CD4-positive, alpha-beta T cell treated with Interleukin-15 for 1 hour (primary cell): ENCODE measurements around the gene CUX1.
A peak's percentile ranks its signal among the peaks of the same experiment; 100 is the strongest.
"Not testable (repeated sequence)": the region's sequence is repeated elsewhere in the genome, so short reads cannot be mapped to it uniquely, and the experiment has no call there.

Experiments
- DNase-seq: peaks from one replicate; pipeline ENCODE4 v3.0.0-alpha.2; 2020

The CUX1 gene

DNA sequence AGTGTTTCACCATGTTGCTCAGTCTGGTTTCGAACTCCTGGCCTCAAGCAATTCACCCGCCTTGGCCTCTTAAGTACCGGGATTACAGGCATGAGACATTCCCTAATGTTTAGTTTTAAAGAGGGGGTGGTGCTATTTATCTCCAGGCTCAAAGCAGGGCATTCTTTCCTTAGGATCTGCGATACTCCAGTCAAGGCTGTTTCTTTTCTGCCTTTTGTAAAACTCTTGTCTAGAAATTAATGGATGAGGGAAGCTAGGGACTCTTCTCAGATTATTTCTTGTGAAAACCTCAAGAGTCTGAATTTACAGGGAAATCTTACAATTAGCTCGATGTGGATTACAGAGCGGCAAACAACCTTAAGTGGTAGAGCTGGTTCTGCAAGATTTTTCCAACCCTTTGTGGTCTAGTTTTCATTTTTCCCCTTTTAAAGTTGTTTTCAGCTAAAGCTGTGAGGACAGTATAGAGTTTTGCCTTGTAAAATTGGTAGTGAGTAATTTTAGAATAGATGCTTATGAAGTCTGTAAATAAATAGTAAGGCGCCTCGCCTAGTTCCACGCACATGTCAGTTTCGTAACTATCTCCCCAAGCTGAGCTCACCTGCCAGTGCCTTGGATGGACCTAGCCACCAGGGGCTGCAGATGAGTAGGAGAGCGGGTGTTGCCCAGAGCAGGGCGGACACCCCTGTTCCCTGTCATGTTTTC, 53.1 kb downstream of the CUX1 start:
- DNase-seq: no peak

DNA sequence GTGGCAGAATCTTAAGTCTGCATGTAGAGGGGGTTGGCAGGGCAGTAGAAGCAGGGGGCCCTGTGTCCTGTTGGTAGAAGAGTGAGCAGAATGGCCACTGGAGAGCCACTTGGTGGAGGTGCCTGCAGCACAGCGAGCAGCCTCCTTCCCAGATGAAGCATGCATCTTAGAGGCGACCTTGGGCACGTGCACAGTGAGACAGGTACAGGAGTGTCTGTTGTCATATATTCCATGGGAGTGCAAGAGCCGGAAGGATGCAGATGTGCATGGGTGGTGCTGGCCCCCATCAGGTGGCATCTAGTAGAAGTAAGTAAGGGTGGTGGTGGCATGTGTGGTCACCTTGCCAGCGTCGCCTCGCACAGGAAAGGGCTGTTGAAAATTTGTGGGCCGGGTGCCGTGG, 53.9 kb downstream of the CUX1 start:
- no peak for DNase-seq

DNA sequence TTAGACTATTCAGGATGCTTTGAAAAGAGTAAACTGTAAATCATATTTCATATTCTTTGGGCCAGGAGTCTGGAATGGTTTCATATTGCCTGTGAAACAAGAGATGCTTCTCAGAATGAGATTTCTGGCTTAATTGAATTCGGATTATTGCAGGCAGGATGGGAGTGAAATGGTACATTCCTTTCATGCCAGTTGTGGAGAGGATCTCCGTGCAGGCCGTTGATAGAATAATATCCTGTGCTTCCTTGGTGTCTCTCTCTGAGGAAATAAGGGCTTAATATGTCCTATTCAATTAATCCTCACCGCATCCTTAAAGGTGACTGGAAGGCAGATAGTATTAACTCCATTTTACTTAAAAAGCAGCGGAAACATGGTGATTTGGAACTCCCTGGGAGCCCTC, 56.6 kb downstream of the CUX1 start:
- no peak for DNase-seq

DNA sequence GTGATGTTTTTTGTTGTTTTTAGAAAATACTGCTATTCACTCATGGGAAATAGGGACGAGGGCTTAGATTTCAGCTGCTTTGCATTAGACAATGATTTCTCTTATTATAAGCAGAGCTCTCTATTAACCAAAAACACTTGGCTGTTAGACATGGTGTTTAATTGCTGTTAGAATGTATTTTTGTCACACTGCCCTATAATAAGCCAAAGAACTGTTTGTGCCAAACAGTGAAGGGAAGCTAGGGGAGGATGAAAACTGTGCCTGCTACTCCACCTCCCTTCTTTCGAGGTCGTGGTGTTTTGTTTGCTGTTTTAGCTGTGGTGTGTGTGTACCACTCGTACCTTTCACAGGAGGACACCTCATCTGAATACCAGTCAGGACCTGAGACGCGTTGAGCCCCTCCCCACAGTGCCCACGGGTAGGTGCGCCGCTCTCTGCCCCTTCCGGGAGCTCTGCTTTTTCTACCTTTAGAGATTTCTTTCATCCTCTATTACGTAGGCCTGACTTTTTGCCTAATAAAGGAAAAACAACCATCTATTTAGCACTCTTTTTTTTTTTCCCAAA, 57.9 kb downstream of the CUX1 start:
- DNase-seq: no peak

DNA sequence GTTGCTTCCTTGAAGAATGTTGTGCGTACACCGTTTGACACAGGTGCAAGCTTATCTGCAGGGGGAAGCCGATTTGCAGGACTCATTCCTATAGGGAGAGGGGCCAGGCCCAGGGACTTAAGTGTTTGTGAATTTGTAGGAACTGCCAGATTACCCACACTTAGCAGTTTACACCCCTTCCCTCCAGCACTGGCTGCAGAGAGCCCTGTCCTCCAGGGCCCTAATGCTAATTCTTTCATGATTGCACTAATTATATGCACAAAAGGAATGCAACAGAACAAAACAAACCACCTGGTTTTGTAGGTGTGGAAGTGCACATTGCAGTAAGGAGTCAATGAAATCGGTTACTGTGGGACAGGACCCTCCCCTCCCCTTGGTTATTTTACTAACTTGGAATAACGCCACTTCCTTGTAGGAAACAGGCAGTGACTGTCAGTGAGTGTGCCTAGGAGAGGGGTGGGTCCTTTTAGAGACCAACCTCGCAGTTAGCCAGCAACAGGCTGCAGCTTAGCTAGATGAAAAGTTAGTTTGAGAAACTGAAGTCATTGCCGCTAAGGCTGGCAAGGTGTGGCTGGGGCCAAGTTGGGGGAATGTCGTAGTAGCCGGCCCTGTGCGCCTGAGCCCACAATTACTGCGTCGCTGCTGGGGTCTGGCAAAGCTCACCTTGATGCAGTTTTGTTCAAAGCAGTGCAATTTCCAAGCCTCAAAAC, 60.6 kb downstream of the CUX1 start:
- DNase-seq: no peak

DNA sequence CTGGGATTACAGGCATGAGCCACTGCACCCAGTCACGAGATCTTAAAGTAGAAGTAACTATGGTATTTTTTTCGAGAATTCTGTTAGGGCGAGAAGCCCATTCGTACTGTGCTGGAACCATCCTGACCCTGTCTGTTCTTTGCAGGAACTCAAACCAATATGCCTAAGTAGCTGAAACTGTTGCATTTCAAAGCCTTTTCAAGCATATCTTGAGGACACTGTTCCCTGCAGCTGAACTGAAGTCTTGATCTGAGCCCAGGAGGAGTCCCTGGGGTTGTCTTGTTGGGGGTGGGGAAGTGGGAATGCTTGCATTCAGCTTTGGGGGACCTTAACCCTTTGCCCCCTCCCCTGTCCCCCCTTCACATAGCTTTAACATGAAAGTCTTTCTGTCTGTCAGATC, 61.5 kb downstream of the CUX1 start:
- no peak for DNase-seq

DNA sequence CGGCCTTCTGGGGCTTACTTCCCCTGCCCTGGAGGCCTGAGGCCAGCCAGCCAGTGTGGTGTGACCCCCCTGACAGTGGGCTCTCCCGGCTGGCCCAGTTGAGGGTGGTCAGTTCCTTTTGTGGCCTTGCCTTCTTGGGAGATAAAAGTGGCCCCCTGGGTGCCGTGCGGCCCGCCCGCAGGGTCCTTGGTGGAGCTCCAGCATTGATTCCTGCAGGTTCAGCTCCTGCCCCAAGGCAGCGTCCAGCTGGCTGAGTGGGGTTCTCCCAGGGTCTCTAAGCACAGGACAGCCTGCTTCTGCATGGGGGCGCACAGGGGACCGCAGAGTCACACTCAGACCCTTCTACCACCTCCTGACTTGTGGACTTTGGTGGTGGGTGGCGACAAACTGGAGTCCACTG, 62.1 kb downstream of the CUX1 start:
- no peak for DNase-seq

DNA sequence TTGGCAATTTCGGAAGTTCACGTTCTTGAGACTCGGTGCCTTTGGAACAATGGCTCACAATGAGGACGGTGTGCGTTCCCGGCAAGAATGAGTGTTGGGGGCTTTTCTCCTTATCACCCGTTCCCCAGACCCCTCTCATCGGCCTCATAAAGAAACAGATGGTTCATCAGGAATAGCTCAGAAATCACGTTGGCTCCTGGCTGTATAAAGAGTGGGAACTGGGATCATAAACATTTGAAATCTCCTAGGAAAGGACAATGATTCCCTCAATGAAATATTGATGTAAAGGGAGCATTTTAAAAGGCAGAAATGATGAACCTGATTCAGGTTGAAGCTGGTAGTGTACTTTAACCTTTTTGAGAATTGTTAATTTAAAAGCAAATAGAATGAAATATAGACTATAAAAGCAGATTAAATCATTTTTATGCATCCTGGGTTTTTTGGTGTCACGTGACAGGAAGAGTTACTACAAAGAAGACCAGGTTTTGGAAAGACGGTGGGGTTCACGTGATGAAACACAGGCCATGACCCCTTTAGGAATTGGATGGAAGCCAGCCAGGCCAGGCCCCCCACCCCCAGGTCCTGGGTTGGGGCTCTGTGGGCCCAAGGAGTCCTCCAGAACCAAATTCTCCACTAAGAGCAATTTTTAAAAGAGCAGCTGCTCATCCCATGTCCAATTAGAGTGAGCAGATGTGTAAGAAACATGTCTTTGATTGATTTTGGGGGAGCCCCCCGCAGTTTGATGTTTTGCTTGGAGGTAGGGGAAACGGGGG, 63.0 kb downstream of the CUX1 start:
- no peak for DNase-seq

DNA sequence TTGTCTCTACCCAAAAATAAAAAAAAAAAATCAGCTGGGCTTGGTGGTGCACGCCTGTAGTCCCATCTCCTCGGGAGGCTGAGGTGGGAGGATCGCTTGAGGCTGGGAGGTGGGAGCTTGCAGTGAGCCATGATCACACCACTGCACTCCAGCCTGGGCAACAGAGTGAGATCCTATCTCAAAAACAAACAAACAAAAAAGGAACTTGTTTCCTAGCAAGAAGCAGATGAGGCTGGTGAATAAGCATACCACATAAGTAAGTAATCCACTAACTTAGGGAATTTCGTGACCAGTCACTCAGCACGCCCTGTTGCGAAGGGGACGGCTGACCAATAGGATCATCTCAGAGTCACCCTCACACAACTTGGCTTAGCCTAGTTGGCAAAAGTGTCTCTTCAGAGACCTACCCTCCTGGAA, 64.6 kb downstream of the CUX1 start:
- DNase-seq: peak; percentile 51

DNA sequence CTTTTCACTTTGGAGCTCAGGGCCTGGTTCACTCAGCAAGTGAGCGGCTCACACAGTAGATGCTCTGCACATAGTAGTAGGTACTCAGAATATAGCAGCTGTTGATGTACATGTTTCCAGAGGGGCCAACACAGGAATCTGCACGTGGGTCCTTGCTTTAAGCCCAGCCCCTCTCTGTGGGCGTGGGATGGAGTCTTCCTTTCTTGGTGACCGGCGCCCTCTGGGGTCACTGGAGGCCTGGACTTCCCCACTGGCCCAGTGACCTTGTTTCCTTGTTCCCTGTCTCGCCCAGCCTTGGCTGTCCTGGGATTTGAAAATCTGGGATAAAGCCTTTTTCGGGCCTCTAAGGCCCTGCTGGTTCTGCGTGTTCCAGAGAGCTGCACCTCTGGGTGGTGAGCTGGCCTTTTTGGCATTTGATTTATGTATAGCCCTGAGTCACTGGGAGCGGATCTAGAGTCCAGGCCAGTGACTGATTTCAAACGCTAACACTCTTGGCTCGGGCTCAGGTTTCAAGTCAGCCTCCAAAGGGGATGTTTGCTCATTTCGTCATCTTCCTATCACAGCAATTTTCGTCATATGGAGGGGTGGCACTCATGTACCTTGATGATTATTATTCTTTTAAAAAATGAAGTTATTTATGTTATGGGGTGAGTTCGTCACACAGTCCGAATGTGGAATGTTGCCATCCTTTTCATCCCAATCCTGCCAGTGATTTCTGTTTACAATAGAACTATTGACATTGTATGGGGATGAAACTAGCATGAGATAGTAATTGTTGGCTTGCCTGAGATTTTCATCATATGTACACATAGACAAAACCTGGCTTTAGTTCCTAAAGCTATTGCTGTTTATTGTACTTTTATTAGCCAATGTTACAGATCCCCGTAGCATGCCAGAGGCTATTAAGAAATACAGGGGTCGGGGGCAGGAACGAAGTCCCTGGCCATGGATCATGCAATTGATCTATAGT, 65.5 kb downstream of the CUX1 start:
- peak; percentile 58 for DNase-seq

DNA sequence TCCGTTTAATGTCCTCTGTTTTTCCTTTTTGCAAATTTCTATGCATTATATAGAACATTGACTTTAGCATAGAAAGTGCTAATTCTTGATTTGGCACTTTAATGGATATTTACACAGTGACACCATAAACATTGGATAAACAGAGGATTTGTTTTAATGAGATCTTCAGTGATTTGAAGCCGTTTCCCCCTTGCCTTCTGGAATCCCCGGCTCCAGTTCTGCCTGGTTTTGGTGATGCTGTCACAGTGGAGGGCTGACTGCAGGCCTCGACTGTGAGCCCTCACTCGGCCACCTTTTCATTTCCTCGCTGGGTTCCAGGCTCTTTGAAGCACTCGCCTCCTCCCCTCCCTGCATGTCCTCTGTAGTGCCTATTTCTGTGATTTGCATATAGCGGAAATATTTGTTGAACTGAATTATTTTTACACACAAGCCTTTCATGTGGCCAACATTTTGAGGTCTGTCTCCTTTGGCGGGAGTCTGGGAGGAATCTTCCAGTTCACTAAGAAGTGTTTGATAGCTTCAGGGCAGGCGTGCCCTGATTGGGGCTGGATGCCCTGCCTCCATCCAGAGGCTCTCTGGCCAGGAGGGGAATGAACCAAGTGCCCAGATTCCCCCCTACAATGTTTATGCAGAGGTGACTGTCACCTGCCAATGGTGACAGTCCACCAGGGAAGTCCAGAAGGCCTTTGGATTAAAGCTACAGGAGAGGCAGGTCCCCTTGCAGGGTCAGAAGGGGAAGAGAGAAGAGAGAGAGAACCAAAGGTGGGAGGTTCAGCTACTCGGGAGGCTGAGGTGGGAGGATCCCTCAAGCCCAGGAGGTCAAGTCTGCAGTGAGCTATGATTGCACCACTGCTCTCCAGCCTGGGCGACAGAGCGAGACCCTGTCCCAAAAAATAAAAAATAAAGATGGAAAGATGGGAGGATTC, 67.5 kb downstream of the CUX1 start:
- DNase-seq: no peak

DNA sequence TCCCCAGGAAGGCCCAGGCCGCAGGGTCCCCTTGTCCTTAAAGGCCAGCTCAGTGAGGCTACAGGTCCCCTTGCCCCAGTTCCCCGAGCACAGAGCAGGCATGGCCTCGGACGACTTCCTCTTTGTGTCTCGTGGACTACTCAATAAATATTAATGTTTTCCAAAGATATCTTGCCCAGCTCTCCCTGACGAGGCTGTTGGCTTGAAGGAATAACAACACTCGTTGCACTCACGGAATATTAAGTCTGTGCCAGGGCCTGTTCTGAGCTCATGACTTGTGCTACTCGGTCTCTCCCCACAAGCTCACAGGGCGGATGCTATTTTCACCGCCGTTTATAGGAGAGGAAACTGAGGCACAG, 68.2 kb downstream of the CUX1 start:
- DNase-seq: no peak

DNA sequence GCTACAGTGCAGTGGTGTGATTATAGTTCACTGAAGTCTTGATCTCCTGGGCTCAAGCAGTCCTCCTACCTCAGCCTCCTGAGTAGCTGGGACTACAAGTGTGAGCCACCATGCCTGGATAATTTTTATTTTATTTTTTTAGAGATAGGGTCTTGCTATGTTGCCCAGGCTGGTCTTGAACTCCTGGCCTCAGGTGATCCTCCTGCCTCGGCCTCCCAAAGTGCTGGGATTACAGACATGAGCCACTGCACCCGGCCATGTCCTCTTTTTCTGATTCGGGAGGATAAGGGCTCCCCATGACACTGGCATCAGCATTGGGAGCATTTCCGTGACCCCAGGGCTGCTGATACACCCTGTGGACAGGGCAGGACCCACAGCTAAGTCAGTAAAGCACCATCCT, 69.9 kb downstream of the CUX1 start:
- not testable (repeated sequence) for DNase-seq

DNA sequence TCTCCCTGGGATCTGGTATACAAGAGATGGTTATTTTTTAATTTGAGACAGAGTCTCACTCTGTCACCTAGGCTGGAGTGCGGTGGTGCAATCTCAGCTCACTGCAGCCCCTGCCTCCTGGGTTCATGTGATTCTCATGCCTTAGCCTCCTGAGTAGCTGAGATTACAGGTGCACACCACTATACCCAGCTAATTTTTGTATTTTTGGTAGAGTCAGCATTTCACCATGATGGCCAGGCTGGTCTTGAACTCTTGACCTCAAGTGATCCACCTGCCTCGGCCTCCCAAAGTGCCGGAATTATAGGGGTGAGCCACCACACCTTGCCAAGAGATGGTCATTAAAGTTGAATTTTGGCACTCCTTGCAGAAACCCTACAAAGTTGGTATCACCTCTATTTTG, 71.1 kb downstream of the CUX1 start:
- not testable (repeated sequence) for DNase-seq

DNA sequence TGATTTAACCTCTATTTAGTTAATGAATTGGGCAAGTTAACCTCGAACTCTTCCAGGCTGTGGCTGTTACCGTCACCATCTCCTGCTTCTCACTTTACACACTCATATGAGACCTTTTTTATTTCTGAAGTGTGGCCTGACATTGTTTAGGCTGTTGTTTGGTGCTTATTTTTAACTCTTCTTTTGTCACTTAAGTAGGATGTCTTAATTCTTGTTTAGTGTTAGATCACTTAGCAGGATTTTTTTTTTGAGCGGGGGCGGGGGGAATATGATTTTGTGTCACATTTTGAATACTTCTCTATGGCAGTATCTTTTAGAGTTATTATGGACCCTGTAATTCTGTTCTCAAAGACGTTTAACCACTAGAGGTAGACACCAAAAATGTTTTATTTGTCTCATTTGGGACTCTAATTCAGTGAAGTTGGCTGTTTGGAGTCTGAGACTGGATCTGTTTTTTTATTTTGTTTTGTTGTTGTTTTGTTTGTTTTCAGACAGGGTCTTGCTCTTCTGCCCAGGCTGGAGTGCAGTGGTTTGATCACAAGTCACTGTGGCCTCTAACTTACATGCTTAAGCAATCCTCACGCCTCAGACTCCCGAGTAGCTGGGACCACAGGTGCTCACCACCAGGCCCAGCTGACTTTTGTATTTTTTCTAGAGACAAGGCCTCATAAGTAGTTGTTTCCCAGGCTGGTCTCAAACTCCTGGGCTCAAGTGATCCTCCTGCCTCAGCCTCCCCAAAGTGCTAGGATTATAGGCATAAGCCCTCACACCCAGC, 73.5 kb downstream of the CUX1 start:
- no peak for DNase-seq

DNA sequence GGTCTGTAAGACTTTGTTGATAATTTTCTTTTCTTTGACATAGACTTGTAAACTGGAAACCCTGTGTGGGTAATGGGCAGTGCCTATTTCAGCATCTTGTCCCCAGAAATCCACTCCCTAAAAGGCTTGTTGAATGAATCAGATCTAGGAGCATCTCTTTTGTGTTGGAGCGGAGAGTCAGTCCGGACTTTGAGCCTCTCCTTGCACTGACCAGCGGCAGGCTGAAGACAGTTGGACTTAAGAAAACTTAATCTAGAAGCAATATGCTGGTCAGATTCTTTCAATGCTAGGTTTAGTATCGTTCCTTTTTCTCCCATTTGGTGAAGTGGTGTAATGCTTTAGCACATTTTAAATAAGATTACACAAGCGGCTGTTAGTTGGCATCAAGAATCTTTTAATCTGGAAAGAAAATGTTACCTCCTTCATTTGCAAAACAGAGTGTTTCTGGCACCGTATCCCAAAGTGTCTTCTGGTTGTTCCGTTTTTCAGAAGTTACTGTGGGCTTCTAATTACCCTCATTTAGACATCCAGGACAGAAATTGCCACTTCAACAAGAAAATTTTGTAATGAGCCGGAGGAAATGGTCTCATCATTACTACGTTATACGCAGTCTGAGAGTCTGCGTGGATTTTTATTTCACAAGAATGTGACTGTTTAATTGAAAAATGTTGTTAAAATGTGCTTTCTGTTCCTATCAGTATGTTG, 74.7 kb downstream of the CUX1 start:
- no peak for DNase-seq

DNA sequence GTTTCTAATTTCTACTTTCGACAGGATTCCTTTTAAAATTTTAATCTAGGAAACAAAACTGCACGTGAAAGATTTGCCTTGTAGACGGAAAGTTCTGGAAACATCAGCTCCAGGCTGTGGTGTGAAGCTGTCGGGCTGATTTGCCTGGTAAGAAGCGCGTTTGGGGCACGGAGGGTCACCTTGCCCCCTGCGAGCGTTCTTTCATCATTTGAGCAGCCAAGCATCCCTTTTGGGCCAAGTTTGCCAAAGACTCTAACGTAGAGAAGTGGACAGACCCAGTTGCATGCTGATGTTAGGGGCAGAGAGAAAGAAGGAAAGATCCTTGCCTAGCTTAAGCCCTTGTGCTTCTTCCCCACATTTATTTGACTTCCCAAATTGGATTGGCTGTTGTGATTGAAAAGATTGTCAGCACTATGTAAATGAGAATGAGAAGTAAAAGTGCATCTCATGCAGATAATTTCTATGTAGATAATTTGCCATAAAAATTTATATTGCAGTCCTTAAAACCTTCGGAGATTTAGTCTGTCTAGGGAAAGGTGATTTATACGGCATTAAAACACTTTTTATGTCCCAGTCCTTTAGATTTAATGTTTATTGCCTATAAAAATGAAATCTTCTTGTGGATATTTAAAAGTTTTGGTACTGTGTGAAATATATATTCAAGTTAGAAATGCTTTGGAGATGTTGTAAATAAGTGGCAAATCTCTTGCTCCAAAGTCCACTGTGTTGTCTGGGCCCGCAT, 76.1 kb downstream of the CUX1 start:
- DNase-seq: no peak

DNA sequence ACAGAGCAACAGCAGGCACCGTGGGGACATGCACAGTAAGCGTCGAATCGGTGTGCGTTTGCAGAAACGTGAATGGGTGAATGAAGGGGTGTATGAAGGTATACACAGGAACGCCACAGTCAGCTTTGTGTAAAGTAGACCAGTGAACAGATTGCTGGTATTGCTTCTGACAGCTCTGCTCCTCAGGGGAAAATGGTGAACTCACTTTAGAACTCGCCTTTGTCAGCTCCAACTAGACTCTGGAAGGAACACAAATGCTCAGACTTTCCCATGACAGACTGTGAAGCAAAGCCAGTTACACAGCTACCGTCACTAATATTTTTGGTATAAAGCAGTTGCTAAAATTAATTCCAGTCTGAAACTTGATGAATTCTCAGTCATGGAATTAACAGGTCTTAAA, 78.9 kb downstream of the CUX1 start:
- DNase-seq: no peak

DNA sequence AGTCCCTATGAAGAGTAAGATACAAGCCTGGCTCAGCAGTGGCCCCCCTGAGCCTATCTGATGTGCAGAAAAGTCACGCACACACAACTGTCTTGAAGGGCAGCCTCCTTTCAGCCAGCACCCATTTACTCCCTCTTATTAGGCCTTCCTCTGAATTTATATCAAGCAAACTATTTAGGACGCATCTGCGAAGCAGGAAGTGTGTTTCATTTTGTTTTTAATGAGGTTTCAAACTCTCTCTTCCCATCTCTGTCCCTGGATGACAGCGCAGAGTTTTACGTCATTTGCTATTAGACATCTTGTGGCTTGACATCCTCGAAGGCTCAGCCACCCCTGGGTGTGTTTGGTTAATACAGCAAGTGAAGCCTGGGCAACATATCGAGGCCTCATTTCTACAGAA, 79.5 kb downstream of the CUX1 start:
- DNase-seq: no peak
